ENCODE data around the gene MTO1.

MTO1 gene

DNA sequence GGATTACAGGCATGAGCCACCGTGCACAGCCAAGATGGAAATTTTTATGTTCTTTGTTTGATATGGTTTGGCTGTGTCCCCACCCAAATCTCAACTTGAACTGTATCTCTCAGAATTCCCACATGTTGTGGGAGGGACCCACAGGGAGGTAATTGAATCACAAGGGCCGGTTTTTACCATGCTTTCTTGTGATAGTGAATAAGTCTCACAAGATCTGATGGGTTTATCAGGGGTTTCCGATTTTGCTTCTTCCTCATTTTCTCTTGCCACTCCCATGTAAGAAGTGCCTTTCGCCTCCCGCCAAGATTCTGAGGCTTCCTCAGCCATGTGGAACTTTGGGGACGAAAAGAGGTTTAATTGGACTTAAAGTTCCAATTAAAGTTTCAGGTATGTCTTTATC lies 44.7 kb downstream of the MTO1 start:
- H3K36me3 ChIP-seq (ENCODE audit: low read length), result peaks cover 18% of the 10 kb centered on the region; the same call in 1 of the 2 replicates
- H3K9ac ChIP-seq (ENCODE audit: low read length), result no peak overlapping the region
- H3K4me3 ChIP-seq (ENCODE audit: insufficient read depth, low read length, poor library complexity, severe bottlenecking), result no peak overlapping the region
- H3F3A ChIP-seq (ENCODE audit: insufficient read depth), result peaks cover 44% of the 10 kb centered on the region
- H3K27ac ChIP-seq (ENCODE audit: low read depth, low read length), result no peak overlapping the region
- no peak overlapping the region for H2AFZ ChIP-seq (ENCODE audit: low read depth, low read length, severe bottlenecking)
- H3K27me3 ChIP-seq (ENCODE audit: low read length), result no peaks in the 10 kb centered on the region
- no peaks in the 10 kb centered on the region for H3K9me3 ChIP-seq (ENCODE audit: insufficient read depth, low read length)
- no peak overlapping the region for H3K4me2 ChIP-seq (ENCODE audit: low read depth, low read length, poor library complexity, severe bottlenecking)
- H3K79me2 ChIP-seq (ENCODE audit: insufficient read depth, low read length), result no peaks in the 10 kb centered on the region
- TF ChIP-seq, protein P1, sequence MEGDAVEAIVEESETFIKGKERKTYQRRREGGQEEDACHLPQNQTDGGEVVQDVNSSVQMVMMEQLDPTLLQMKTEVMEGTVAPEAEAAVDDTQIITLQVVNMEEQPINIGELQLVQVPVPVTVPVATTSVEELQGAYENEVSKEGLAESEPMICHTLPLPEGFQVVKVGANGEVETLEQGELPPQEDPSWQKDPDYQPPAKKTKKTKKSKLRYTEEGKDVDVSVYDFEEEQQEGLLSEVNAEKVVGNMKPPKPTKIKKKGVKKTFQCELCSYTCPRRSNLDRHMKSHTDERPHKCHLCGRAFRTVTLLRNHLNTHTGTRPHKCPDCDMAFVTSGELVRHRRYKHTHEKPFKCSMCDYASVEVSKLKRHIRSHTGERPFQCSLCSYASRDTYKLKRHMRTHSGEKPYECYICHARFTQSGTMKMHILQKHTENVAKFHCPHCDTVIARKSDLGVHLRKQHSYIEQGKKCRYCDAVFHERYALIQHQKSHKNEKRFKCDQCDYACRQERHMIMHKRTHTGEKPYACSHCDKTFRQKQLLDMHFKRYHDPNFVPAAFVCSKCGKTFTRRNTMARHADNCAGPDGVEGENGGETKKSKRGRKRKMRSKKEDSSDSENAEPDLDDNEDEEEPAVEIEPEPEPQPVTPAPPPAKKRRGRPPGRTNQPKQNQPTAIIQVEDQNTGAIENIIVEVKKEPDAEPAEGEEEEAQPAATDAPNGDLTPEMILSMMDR (IDR thresholded peaks at IDR 0.05; ENCODE audit: insufficient read depth, low read length, poor library complexity, severe bottlenecking), result no peak
- no peak for TF ChIP-seq EZH2phosphoT487 (conservative IDR thresholded peaks at IDR 0.05; ENCODE audit: low read length)
- no peaks in the 10 kb centered on the region for H3K9me2 ChIP-seq (replicated peaks; ENCODE audit: insufficient read depth, low read length)
- no peaks in the 10 kb centered on the region for H4K20me1 ChIP-seq (ENCODE audit: low read depth, low read length)

DNA sequence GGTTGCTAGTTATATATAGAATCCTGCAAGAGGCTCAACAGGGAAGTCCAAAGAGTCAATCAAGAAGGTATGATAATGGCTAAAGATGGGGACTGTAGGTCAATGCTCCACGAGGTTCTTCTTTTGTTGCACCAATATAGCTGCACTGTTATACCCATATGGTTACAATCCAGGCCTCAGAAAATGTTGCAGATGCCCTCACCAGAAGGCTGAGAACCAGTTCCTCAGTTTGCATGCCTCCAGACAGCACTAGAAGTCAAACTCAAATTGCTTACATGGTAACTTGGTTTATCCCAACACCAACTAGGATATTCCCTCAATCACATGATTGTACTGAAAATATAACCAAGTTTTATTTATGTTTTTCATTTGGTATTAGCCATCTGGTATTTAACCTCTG lies 47.2 kb downstream of the MTO1 start:
- Histone ChIP-seq H3K36me3 (ENCODE audit: low read length) (peaks cover 14% of the 10 kb centered on the region; the same call in 1 of the 2 replicates), H3K27me3 (ENCODE audit: low read length) (no peaks in the 10 kb centered on the region), H3K79me2 (ENCODE audit: insufficient read depth, low read length) (no peaks in the 10 kb centered on the region), H3F3A (ENCODE audit: insufficient read depth) (peaks cover 55% of the 10 kb centered on the region), H3K27ac (ENCODE audit: low read depth, low read length) (peak overlapping the region; percentile 9; the same call in 1 of the 2 replicates), H3K9me3 (ENCODE audit: insufficient read depth, low read length) (no peaks in the 10 kb centered on the region), H4K20me1 (ENCODE audit: low read depth, low read length) (0 out of 2 replicates have a peak, but pooled peaks cover 6% of the 10 kb centered on the region), H3K4me3 (ENCODE audit: insufficient read depth, low read length, poor library complexity, severe bottlenecking) (no peak overlapping the region), H2AFZ (ENCODE audit: low read depth, low read length, severe bottlenecking) (no peak overlapping the region), H3K9ac (ENCODE audit: low read length) (no peak overlapping the region), H3K9me2 (replicated peaks; ENCODE audit: insufficient read depth, low read length) (no peaks in the 10 kb centered on the region), H3K4me2 (ENCODE audit: low read depth, low read length, poor library complexity, severe bottlenecking) (no peak overlapping the region)
- TF ChIP-seq, protein P1 (IDR thresholded peaks at IDR 0.05; ENCODE audit: insufficient read depth, low read length, poor library complexity, severe bottlenecking), result no peak
- TF ChIP-seq EZH2phosphoT487 (conservative IDR thresholded peaks at IDR 0.05; ENCODE audit: low read length), result no peak

DNA sequence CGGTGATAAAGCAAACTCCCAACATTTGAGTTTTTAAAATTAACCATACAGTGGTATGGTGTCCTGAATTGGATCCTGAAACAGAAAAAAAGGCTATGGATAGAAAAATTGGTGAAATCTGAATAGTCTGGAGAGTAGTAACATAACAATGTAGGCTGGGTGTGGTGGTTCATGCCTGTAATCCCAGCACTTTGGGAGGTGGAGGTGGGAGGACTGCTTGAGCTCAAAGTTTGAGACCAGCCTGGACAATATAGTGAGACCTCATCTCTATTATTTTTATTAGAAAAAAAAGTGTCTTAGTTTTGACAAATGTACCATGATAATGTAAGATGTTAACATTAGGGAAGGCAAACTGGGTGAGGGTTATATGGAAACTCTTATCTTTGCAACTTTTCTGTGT lies 48.3 kb downstream of the MTO1 start:
- H3F3A ChIP-seq (ENCODE audit: insufficient read depth), result peaks cover 64% of the 10 kb centered on the region
- H3K9me3 ChIP-seq (ENCODE audit: insufficient read depth, low read length), result no peaks in the 10 kb centered on the region
- H4K20me1 ChIP-seq (ENCODE audit: low read depth, low read length), result peaks cover 6% of the 10 kb centered on the region; the same call in 1 of the 2 replicates
- H3K4me2 ChIP-seq (ENCODE audit: low read depth, low read length, poor library complexity, severe bottlenecking), result no peak overlapping the region
- no peaks in the 10 kb centered on the region for H3K27me3 ChIP-seq (ENCODE audit: low read length)
- H3K36me3 ChIP-seq (ENCODE audit: low read length), result peaks cover 14% of the 10 kb centered on the region; the same call in 1 of the 2 replicates
- H3K4me3 ChIP-seq (ENCODE audit: insufficient read depth, low read length, poor library complexity, severe bottlenecking), result no peak overlapping the region
- no peak overlapping the region for H3K27ac ChIP-seq (ENCODE audit: low read depth, low read length)
- H3K9me2 ChIP-seq (replicated peaks; ENCODE audit: insufficient read depth, low read length), result no peaks in the 10 kb centered on the region
- no peaks in the 10 kb centered on the region for H3K79me2 ChIP-seq (ENCODE audit: insufficient read depth, low read length)
- H3K9ac ChIP-seq (ENCODE audit: low read length), result no peak overlapping the region
- H2AFZ ChIP-seq (ENCODE audit: low read depth, low read length, severe bottlenecking), result no peak overlapping the region
- TF ChIP-seq EZH2phosphoT487 (conservative IDR thresholded peaks at IDR 0.05; ENCODE audit: low read length), result no peak
- TF ChIP-seq, protein P1 (IDR thresholded peaks at IDR 0.05; ENCODE audit: insufficient read depth, low read length, poor library complexity, severe bottlenecking), result no peak

Measured in SU-DHL-6 (cell line).